ENCODE measurements around the gene PNPLA8. TPM values are rescaled to one million over a fixed set of nuclear protein-coding genes. Genes with fewer than 3 reads are reported as not detected.

Gene PNPLA8
- total RNA-seq, 1 experiment from 2014 or later: 19.2 TPM

DNA sequence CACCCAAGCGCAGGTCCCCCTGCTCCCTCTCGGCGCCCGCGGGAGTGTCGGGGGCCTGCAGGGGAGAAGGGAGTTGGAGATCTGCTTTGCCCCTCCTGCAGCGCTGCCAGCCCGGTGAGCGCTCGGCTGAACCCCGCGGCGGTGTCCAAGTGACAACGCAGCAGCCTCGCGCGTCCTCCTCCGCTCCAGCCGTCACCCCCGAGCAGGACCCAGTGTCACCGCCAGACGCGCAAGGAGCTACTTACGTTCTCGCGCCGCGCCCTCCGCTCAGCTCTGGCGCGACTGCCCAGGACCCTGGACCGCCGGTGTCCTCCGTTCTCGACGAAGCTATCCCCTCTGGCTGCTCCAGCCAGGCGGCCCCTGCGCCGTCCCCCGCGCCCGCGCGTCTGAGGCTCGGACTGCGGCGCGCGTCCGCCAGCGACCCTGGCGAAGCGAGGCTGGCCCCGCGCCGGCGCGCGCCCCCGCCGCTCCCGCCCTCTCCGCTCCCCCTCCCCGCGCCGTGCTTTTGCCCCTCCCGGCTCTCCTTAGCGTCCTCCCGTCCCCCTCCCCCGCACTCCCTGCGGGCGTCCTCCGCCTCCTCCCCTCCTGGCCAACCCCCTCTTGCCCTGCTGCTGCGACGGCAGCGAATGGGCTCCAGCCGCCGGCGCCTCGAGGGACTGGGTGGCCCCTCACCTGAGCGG, 69.8 kb downstream of the PNPLA8 start, which contains the start of gene NRCAM:
TSS of gene NRCAM (minus strand) at position 439 of the 680 bp plus-strand sequence. CDS start 216,372 bp downstream, outside the sequence.
- H3K4me3 ChIP-seq (ENCODE audit: low read depth, low read length, poor library complexity, severe bottlenecking): peak within 1 kb of the TSS; percentile 84
- POLR2A ChIA-PET (ENCODE audit: low non-redundant PET): no interaction called here
- H3K27me3 ChIP-seq (replicated peaks; ENCODE audit: insufficient read depth, low read depth, low read length, poor library complexity): no peaks in the 10 kb centered on the region
- H3K9me3 ChIP-seq (ENCODE audit: low read depth, low read length, poor library complexity, severe bottlenecking): no peaks in the 10 kb centered on the region
- CTCF ChIA-PET: interaction anchor here (0.6 to 0.7 kb wide), 2 partner anchors 40 to 391 kb away, joined by 3 to 4 read pairs; no protein-coding TSS in a partner anchor
- H3K27ac ChIP-seq (ENCODE audit: low read depth, low read length, poor library complexity, severe bottlenecking): peak within 1 kb of the TSS; percentile 73
- H3K4me1 ChIP-seq (ENCODE audit: insufficient read depth, low read length, poor library complexity, severe bottlenecking): peaks cover 31% of the 10 kb centered on the region
- no TSS peak for BruUV-seq (replicated peaks)
- peak; percentile 93 for DNase-seq (ENCODE audit: low spot score)
- intact Hi-C loops (cut with micrococcal nuclease; ENCODE audit: unreplicated experiment): loop anchor here (2.0 kb wide), 1 partner anchor 165 kb away; no protein-coding TSS in a partner anchor
- H3K36me3 ChIP-seq (ENCODE audit: insufficient read depth, low read length, poor library complexity, severe bottlenecking): no peaks in the 10 kb centered on the region
- no peak for TF ChIP-seq EZH2 (IDR thresholded peaks at IDR 0.05; ENCODE audit: borderline replicate concordance, low read depth, low read length, poor library complexity, severe bottlenecking)
- TF ChIP-seq, protein P1, sequence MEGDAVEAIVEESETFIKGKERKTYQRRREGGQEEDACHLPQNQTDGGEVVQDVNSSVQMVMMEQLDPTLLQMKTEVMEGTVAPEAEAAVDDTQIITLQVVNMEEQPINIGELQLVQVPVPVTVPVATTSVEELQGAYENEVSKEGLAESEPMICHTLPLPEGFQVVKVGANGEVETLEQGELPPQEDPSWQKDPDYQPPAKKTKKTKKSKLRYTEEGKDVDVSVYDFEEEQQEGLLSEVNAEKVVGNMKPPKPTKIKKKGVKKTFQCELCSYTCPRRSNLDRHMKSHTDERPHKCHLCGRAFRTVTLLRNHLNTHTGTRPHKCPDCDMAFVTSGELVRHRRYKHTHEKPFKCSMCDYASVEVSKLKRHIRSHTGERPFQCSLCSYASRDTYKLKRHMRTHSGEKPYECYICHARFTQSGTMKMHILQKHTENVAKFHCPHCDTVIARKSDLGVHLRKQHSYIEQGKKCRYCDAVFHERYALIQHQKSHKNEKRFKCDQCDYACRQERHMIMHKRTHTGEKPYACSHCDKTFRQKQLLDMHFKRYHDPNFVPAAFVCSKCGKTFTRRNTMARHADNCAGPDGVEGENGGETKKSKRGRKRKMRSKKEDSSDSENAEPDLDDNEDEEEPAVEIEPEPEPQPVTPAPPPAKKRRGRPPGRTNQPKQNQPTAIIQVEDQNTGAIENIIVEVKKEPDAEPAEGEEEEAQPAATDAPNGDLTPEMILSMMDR (conservative IDR thresholded peaks at IDR 0.05; ENCODE audit: low read depth, low read length): no peak

DNA sequence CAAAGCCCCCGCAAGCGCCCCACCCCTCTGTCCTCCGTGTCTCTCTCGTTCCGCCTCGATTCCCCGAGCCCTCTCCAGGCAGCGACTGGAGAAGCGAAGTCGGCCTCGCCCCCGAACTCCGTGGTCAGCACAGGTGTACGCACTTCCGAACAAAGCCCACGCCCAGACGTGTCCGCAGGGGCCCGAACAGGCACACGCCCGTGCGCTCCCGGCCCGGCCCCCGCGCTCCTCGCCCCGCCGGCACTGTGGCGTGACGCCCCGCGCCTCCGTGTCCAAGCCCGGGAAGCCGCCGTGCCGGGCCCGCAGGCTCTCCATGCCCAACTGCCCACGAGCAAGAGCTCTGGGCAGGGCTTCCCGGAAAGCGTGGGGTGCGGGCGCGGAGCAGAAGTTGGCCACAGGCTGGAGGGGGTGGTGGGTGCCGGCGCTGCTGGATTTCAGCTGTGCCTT, 70.4 kb downstream of the PNPLA8 start:
- Histone ChIP-seq H3K4me1 (ENCODE audit: insufficient read depth, low read length, poor library complexity, severe bottlenecking) (peaks cover 31% of the 10 kb centered on the region), H3K36me3 (ENCODE audit: insufficient read depth, low read length, poor library complexity, severe bottlenecking) (no peaks in the 10 kb centered on the region), H3K4me3 (ENCODE audit: low read depth, low read length, poor library complexity, severe bottlenecking) (peak overlapping the region; percentile 84), H3K27me3 (replicated peaks; ENCODE audit: insufficient read depth, low read depth, low read length, poor library complexity) (no peaks in the 10 kb centered on the region), H3K27ac (ENCODE audit: low read depth, low read length, poor library complexity, severe bottlenecking) (peak overlapping the region; percentile 73), H3K9me3 (ENCODE audit: low read depth, low read length, poor library complexity, severe bottlenecking) (no peaks in the 10 kb centered on the region)
- ChIA-PET CTCF (no interaction called here), POLR2A (ENCODE audit: low non-redundant PET) (no interaction called here)
- DNase-seq (ENCODE audit: low spot score): no peak
- intact Hi-C loops (cut with micrococcal nuclease; ENCODE audit: unreplicated experiment): loop anchor here (2.0 kb wide), 1 partner anchor 165 kb away; no protein-coding TSS in a partner anchor
- TF ChIP-seq EZH2 (IDR thresholded peaks at IDR 0.05; ENCODE audit: borderline replicate concordance, low read depth, low read length, poor library complexity, severe bottlenecking): no peak
- TF ChIP-seq, protein P1 (conservative IDR thresholded peaks at IDR 0.05; ENCODE audit: low read depth, low read length): no peak
- no TSS peak for BruUV-seq (replicated peaks)

DNA sequence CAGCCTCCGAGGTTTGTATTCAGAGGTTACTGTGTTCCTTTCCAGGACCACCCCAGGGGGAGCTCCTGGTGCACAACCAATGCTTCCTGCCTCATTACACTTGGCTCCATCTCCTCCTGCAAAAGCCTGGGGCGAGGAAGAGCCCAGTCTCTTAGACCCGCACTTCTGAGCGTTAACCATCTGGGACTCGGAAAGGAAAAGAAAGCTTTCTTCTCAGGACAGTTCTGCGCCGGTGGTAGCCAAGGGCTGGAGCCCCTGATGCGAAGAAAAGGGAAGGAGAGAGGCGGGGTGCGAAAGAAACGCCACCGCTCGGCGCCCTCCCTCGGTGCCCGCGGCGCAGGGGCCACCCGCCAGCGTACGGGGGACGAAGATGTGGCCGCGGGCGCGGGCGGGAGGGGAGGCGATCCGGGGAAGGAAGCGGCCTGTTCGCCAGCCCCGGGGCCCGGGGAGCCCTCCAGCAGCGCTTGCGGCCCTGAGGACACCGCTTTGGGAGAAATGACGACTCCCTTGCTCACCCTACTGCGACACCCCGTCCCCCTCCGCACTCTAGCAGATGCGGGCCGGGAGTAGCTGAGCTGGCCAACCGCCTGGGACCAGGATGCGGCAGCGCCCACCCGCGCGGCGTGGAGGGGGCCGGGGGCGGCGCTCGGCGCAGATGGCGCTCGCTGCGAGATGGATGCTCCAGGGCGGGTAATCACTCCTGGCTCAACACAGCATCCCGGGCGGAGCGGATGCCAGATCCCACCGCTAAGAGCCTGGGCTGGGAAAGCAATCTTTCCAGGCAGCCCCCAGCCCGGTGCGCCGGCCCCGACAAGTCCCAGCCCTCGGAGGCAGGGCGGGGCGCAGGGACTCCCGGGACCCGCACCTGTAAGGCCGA, 71.0 kb downstream of the PNPLA8 start:
- POLR2A ChIA-PET (ENCODE audit: low non-redundant PET): interaction anchor here (0.7 kb wide), 1 partner anchor 324 kb away, joined by 3 read pairs; no protein-coding TSS in a partner anchor
- H3K9me3 ChIP-seq (ENCODE audit: low read depth, low read length, poor library complexity, severe bottlenecking): no peaks in the 10 kb centered on the region
- H3K27me3 ChIP-seq (replicated peaks; ENCODE audit: insufficient read depth, low read depth, low read length, poor library complexity): no peaks in the 10 kb centered on the region
- intact Hi-C loops (cut with micrococcal nuclease; ENCODE audit: unreplicated experiment): loop anchor here (2.0 kb wide), 1 partner anchor 164 kb away; no protein-coding TSS in a partner anchor
- H3K4me1 ChIP-seq (ENCODE audit: insufficient read depth, low read length, poor library complexity, severe bottlenecking): peaks cover 28% of the 10 kb centered on the region
- CTCF ChIA-PET: interaction anchor here (0.6 to 0.9 kb wide), 3 partner anchors 9 to 29 kb away, joined by 3 to 10 read pairs (median 5); no protein-coding TSS in a partner anchor
- TSS peak; percentile 19 for BruUV-seq (replicated peaks)
- peak overlapping the region; percentile 73 for H3K27ac ChIP-seq (ENCODE audit: low read depth, low read length, poor library complexity, severe bottlenecking)
- TF ChIP-seq, protein P1 (conservative IDR thresholded peaks at IDR 0.05; ENCODE audit: low read depth, low read length): peak; percentile 42
- no peak for TF ChIP-seq EZH2 (IDR thresholded peaks at IDR 0.05; ENCODE audit: borderline replicate concordance, low read depth, low read length, poor library complexity, severe bottlenecking)
- peak; percentile 88 for DNase-seq (ENCODE audit: low spot score)
- H3K36me3 ChIP-seq (ENCODE audit: insufficient read depth, low read length, poor library complexity, severe bottlenecking): no peaks in the 10 kb centered on the region
- peak overlapping the region; percentile 84 for H3K4me3 ChIP-seq (ENCODE audit: low read depth, low read length, poor library complexity, severe bottlenecking)

Data from A673 (cell line).